ENCODE results near the gene SF1. TPM values are rescaled to one million over a fixed set of nuclear protein-coding genes. Genes with fewer than 3 reads are reported as not detected.
A peak's percentile ranks its signal among the peaks of the same experiment; 100 is the strongest.

The SF1 gene
- total RNA-seq, 4 donors from 2014 or later = 270 to 559 (median 373) TPM

DNA sequence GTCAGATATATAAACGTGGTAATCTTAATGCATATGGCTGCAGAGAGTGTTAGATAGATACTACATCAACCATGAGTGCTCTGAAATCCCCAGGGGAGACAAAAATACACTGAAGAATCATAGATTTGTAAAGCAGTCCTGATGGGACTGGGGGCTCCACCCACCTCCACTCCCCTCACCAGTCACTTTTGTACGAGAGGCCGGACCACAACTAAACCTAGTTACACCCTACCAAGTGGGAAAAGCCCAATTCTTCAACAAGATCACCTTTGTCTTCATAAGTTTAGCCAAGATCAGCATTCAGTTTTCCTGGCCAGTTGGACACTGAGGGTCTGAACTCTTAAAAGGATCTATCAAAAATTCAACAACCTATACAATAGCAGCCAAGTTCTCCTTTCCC, 1.5 kb downstream of the SF1 start:
- Histone ChIP-seq H3K4me1 (peaks cover 44% of the 10 kb centered on the region), H3K27me3 (no peaks in the 10 kb centered on the region), H3K4me3 (peak overlapping the region; percentile 76), H3K27ac (no peak overlapping the region), H3K36me3 (peaks cover 47% of the 10 kb centered on the region), H3K9me3 (no peaks in the 10 kb centered on the region)
- 15% methylated on average over 3 of the region's 3 CpGs for WGBS
- no peak for TF ChIP-seq EP300 (IDR thresholded peaks at IDR 0.05)
- TF ChIP-seq POLR2AphosphoS5 (IDR thresholded peaks at IDR 0.05) = no peak
- TF ChIP-seq POLR2A (IDR thresholded peaks at IDR 0.05) = no peak
- TF ChIP-seq, protein P1, sequence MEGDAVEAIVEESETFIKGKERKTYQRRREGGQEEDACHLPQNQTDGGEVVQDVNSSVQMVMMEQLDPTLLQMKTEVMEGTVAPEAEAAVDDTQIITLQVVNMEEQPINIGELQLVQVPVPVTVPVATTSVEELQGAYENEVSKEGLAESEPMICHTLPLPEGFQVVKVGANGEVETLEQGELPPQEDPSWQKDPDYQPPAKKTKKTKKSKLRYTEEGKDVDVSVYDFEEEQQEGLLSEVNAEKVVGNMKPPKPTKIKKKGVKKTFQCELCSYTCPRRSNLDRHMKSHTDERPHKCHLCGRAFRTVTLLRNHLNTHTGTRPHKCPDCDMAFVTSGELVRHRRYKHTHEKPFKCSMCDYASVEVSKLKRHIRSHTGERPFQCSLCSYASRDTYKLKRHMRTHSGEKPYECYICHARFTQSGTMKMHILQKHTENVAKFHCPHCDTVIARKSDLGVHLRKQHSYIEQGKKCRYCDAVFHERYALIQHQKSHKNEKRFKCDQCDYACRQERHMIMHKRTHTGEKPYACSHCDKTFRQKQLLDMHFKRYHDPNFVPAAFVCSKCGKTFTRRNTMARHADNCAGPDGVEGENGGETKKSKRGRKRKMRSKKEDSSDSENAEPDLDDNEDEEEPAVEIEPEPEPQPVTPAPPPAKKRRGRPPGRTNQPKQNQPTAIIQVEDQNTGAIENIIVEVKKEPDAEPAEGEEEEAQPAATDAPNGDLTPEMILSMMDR (IDR thresholded peaks at IDR 0.05) = no peak
- DNase-seq (ENCODE audit: low spot score in 2 of 2) = no peak

DNA sequence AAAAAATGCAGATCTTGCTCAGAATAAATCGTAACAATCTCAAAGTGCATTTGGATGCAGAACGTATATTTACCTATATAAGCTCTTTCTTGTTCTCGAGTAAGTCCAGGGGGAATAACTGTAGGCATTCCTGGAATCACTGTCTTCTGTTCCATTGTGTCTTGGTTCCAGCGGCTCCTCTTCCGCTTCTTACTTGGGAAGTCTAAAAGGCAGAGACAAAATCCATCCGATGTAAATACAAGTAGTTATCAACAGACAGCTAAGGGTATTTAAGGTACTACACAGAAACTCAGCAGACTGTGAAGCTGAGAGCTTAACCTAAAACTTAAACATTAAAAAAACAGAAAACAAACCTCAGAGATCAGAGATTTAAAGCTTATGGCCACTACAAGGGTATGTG, 1.9 kb downstream of the SF1 start:
- H3K4me3 ChIP-seq = peak overlapping the region; percentile 76
- H3K27me3 ChIP-seq = no peaks in the 10 kb centered on the region
- TF ChIP-seq POLR2AphosphoS5 (IDR thresholded peaks at IDR 0.05) = no peak
- TF ChIP-seq, protein P1 (IDR thresholded peaks at IDR 0.05) = no peak
- TF ChIP-seq EP300 (IDR thresholded peaks at IDR 0.05) = no peak
- no peak for TF ChIP-seq POLR2A (IDR thresholded peaks at IDR 0.05)
- no peak overlapping the region for H3K27ac ChIP-seq
- H3K4me1 ChIP-seq = peaks cover 48% of the 10 kb centered on the region
- WGBS = 54% methylated on average over 6 of the region's 6 CpGs
- DNase-seq (ENCODE audit: low spot score in 2 of 2) = no peak
- peaks cover 52% of the 10 kb centered on the region for H3K36me3 ChIP-seq
- no peaks in the 10 kb centered on the region for H3K9me3 ChIP-seq

GRCh38 chr11:64774144-64774543, 4.2 kb downstream of the SF1 start:
- WGBS = 73% methylated on average over 5 of the region's 5 CpGs
- no peak for TF ChIP-seq EP300 (IDR thresholded peaks at IDR 0.05)
- TF ChIP-seq POLR2A (IDR thresholded peaks at IDR 0.05) = no peak
- TF ChIP-seq POLR2AphosphoS5 (IDR thresholded peaks at IDR 0.05) = no peak
- TF ChIP-seq, protein P1 (IDR thresholded peaks at IDR 0.05) = no peak
- Histone ChIP-seq H3K4me3 (no peak overlapping the region), H3K36me3 (peaks cover 75% of the 10 kb centered on the region), H3K27ac (no peak overlapping the region), H3K9me3 (no peaks in the 10 kb centered on the region), H3K27me3 (no peaks in the 10 kb centered on the region), H3K4me1 (peaks cover 45% of the 10 kb centered on the region)
- DNase-seq (ENCODE audit: low spot score in 2 of 2) = no peak

- no peaks in the 10 kb centered on the region for H3K27me3 ChIP-seq
- peaks cover 92% of the 10 kb centered on the region for H3K36me3 ChIP-seq
- no peak for TF ChIP-seq POLR2AphosphoS5 (IDR thresholded peaks at IDR 0.05)
- TF ChIP-seq, protein P1 (IDR thresholded peaks at IDR 0.05) = no peak
- no peak for TF ChIP-seq POLR2A (IDR thresholded peaks at IDR 0.05)
- no peak for TF ChIP-seq EP300 (IDR thresholded peaks at IDR 0.05)
- 60% methylated on average over 3 of the region's 3 CpGs for WGBS
- no peak overlapping the region for H3K27ac ChIP-seq
- H3K4me1 ChIP-seq = peaks cover 53% of the 10 kb centered on the region
- H3K4me3 ChIP-seq = no peak overlapping the region
- H3K9me3 ChIP-seq = no peaks in the 10 kb centered on the region
- DNase-seq (ENCODE audit: low spot score in 2 of 2) = no peak
Measured at GRCh38 chr11:64772303-64773018, 5.9 kb downstream of the SF1 start.

GRCh38 chr11:64771861-64772260, 6.5 kb downstream of the SF1 start:
- peaks cover 48% of the 10 kb centered on the region for H3K4me1 ChIP-seq
- H3K36me3 ChIP-seq = peaks cover 98% of the 10 kb centered on the region
- no peak for DNase-seq (ENCODE audit: low spot score in 2 of 2)
- H3K27me3 ChIP-seq = no peaks in the 10 kb centered on the region
- no peak overlapping the region for H3K27ac ChIP-seq
- no peaks in the 10 kb centered on the region for H3K9me3 ChIP-seq
- WGBS = 81% methylated on average over 2 of the region's 2 CpGs
- TF ChIP-seq POLR2AphosphoS5 (IDR thresholded peaks at IDR 0.05) (no peak), EP300 (IDR thresholded peaks at IDR 0.05) (no peak), POLR2A (IDR thresholded peaks at IDR 0.05) (no peak)
- TF ChIP-seq, protein P1 (IDR thresholded peaks at IDR 0.05) = no peak
- no peak overlapping the region for H3K4me3 ChIP-seq
